DMS79 (cell line): Measurements from ENCODE around the gene ZNF221.

Experiments
- DNase-seq: peaks from one replicate; lab custom pipeline; 2025; lab: John Stamatoyannopoulos, UW

ZNF221 gene

DNA sequence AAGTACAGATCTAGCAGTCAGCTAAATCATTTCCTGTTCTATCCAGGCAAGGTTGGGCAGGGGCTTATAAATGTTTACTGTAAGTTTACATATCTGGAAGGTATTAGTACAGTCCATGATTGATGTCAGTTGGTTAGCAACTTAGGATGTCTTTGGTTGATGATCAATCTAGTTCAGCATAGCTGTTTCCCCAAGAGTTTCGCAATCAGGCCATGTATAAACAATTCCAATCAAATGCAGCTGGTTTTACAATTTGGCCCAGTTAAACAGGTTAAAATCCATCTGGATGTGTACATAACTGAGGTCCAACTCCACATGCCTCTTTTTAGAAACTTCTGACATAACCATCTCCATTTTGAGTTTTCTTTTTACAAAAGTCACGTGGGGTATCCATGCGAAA is 6.9 kb downstream of the ZNF221 start:
- DNase-seq, result no peak

DNA sequence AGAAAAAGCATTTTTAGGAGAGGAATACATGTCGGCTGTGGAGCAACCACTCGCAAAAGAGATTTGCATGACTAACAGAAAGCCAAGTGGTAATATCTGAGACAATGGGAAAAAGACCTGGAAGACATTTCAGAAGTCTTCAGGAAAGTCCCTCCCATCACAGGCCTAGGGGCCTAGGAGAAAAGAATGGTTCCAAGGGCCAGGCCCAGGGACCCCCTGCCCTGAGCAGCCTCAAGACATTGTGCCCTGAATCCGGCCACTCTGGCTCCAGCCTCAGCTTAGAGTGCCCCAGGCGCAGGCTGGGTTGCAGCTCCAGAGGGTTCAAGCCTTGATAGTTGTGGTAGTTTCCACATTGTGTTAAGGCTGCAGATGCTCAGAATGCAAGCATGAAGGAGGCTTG is 9.4 kb downstream of the ZNF221 start:
- DNase-seq, result no peak

DNA sequence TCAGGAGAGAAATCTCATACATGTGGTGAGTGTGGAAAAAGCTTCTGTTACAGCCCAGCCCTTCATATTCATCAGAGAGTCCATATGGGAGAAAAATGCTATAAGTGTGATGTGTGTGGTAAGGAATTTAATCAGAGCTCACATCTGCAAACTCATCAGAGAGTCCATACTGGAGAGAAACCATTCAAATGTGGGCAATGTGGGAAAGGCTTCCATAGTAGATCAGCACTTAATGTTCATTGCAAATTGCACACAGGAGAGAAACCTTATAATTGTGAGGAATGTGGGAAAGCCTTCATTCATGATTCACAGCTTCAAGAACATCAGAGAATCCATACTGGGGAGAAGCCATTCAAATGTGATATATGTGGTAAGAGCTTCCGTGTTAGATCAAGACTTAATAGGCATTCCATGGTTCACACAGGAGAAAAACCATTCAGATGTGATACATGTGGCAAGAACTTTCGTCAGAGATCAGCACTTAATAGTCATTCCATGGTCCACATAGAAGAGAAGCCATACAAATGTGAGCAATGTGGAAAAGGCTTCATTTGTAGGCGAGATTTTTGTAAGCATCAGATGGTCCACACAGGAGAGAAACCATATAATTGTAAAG is 15.2 kb downstream of the ZNF221 start:
- DNase-seq, result no peak

DNA sequence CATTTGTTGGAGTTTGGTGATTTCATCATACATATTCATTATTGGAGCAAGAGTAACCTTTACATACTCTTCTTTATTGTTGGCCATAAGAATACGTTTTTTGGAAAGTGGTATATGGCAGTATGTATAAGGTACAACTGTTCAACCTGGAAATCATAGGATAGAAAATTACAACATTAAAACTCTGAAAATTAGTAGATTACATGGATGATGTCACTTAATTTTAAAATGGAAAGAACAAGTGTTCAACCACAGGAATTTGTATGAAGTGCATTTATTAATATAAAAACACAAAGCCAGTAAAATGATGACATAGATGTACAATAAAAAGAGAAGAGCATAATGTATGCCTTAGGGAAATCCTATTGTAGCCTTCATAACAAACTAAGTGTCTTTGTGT is 25.7 kb downstream of the ZNF221 start:
- no peak for DNase-seq

DNA sequence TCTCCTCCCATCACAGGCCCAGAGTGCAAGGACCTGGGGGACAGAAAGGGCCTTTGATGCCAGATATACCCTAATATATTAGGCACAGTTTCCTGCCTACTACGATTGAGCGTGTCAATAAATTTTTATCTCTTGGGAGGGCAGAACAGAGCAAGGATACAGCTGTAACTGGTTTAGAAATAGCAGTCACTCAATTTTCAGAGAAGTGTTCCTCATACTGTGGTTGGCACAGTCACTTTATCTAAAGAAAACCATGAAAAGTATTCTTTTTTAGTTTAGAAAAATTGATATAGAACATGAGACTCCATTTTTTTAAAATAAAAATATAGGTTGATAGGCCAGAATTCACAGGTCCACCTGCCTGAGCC is 32.5 kb downstream of the ZNF221 start:
- no peak for DNase-seq

DNA sequence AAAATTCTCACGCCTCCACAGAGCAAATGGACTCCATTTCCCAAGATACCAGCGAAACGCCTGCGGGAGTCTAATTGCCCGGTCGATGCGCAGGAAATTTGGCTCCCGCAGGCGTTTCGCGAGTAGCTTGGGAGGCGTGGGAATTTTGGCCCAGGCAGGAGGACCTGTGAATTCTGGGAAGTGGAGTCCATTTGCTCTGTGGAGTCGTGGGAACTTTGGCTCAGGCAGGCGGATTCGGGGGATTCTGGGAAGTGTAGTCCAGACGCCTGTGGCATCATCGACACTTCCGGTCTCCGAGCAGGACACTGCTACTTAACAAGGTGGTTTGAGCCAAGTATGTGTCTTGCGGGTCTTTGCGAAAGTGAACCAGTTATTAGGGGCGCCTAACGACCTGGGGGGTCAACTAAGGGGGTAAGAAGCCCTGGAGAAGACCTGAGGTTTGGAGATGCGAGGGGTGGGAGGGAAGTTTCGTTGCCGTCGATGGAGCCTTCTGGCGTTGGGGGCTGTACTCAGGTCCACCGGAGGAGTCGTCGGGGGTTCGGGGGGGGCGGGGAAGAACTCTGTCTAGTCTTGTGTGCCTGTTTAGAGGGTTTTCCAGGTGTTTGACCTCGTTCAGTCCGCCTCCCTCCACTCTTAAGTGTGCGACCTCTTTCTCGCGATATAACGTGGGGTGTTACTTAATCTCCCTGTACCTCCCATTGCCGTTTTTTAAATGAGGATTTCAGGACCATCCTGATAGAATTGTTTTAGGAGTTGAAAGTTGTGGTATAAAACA is 33.1 kb downstream of the ZNF221 start, which contains the start of gene ZNF155:
ZNF155 (plus strand) TSS at position 277 of the 775 bp plus-strand sequence. CDS start 4,356 bp downstream, outside the sequence.
- peak; percentile 98 for DNase-seq

DNA sequence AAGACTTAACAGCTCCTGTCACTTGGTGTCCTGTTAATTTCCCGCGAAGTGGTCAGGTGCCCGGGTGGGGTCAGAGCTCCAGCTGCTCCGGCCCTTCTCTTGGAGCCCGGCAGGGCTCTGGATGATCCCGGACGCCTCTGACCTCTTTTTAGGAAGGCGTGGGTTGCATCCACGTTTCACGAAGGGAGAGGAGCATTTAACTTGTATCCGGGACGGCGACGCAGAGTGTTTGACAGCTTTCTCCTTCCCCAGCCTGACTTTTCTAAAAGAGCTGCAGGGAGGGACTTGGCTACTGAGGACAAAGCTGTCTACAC is 33.6 kb downstream of the ZNF221 start:
- no peak for DNase-seq

DNA sequence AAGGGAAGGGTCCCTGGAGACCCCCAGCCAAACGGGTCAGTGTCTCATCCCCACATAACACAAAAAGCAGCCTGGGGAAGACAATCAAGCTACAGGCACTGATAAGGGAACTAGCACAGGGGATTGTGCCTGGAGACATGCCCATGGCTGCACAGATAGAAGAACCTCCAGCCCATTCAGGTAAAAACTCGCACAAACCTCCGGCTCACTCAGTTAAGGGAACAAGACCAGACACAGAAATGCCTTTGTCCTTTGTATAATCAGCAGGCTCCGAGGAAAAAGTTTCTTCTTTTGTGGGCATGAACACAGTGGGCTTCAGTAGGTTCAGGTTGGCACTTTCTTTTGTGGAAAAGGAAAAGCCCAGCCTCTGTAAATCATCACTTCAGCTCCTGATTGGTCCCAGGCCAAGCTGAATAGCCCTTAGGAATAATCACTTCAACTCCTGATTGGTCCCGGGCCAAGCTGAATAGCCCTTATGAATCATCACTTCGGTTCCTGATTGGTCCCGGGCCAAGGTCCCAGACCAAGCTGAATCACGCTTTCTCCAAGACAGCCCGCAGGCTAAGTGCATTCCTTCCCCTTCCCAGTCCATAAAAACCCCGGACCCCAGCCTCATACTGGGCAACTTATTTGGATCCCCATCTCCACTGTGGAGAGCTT is 46.7 kb downstream of the ZNF221 start:
- no peak for DNase-seq

DNA sequence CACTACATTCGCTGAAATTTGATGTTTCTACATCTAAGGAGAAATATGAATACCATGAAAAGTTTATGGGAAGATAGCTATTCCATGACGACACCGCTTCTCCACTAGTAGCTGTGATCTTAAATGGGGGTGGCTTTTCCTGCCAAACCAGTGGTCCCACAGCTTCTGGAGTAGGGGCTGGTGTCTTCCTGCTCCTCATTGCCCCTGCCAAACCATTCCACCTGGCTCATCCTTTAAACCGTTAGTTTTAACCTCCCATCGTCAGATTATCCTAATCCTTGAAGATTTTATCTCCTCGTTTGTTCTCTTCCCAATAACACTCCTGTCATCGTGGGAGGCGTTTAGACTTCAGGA is 51.2 kb downstream of the ZNF221 start:
- DNase-seq, result no peak

DNA sequence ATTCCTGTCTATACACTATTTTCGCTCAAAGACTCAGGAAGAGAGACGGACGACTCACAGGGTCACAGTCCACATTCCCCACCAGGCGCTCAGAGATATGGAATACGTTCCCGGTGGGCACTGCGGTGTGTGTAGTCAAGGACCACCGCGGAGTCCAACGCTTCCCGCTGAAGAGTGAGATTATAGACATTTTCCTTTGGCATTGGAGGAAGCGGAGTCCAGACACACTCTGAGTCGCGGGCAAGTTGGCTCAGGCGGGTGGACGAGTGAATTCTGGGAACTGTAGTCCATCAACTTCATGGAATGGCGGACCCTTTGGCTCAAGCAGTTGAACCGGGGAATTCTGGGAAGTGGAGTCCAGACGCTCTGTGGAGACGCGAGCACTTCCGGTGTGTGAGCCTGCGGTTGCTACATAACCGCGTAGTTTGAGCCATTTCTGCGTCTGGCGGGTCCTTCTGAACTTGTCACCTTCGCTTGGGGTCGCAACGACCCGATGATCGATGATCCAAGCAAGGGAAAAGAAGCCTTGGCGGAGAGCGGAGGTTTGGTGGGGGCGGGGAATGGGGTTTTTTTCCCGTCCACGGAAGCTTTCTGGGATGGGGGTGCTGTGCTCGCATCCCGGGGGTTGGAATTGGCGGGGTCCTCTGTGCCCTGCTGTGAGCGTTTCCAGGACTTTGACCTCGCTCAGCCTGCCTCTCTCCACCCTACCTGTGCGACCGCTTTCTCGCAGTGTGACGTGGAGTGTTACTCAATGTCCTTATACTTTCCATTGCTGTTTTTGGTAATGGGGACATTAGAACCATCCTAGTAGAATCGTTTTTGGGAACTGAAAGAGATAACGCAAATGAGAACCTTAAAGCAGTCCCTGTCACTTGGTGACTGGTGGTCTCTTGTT is 51.8 kb downstream of the ZNF221 start, which contains the start of gene ZNF230:
ZNF230 (plus strand) TSS at position 392 of the 895 bp plus-strand sequence. CDS start 4,122 bp downstream, outside the sequence.
- peak; percentile 94 for DNase-seq

DNA sequence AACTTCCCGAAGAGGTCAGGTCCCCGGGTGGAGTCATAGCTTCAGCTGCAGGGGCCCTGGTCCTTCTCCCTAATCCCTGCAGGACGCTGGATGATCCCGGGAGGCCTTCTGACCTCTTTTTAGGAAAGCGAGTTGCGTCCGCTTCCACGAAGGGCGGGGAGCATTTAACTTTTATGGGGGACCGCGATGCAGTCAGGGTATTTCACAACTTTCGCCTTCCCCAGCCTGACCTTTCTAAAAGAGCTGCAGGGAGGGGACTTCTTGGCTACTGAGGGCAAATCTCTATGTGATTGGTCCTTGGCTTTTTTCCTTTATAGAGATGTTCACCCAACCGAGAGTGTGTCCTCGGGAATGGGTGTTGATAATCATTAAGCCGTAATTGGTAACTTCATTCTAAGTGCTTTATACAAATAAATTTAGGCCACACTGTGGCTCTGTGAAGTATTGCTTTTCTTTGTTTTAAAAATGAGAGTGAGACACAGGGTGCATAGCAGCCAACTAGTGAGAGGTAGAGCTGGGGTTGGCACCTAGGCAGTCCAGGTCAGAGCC is 52.5 kb downstream of the ZNF221 start:
- no peak for DNase-seq

DNA sequence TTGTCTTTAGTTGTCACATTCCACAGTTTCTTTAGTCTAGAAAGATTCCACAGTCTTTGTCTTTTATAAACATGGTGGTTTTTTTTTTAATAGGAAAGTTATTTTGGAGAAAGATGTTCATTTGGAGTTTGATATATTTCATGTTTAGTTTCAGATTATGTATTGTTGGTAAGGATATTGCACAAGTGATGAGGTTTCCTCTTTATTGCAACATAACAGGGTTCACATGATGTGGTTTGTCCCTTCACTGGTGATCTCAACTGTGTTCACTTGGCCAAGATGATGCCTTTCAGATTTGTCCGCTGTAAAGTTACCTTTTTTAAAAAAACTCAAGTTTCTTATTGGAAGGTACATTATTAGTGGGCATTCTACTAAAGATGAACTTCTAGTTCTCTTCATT is 54.9 kb downstream of the ZNF221 start:
- DNase-seq, result no peak

DNA sequence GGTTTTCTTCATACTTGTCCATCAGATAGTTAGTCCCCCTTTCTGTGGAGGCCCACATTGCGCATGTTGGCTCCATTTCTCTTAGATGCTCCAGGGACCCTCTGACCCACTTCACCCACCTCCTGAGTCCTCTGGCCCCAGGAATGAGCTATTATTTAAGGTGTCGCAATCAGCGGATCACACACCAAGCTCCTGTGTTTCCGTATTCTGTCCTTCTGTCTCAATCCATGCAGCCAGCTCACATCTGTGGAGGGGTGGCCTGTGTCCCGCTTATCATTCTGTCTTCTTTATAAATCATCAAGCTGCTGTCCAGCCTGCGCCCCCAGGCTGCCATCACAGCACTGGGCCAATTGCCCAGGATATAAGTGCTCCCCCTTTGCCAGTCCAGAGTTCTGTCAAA is 56.4 kb downstream of the ZNF221 start:
- DNase-seq, result no peak

DNA sequence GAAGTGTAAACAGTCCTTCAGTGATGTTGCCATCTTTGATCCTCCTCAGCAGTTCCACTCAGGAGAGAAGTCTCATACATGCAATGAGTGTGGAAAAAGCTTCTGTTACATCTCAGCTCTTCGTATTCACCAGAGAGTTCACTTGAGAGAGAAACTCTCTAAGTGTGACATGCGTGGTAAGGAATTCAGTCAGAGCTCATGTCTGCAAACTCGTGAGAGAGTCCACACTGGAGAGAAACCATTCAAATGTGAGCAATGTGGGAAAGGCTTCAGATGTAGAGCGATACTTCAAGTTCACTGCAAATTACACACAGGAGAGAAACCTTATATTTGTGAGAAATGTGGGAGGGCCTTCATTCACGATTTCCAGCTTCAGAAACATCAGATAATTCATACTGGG is 59.4 kb downstream of the ZNF221 start:
- no peak for DNase-seq
